Upper lobe of right lung (tissue), 1 donor: ENCODE results near the gene GAS2L1. TPM values are rescaled to one million over a fixed set of nuclear protein-coding genes. Genes with fewer than 3 reads are reported as not detected.

ENCODE experiments used
- ATAC-seq: fragments of 200-7000 bp; cut with Tn5 transposase; one replicate; pipeline ENCODE4 v1.9.1; 2020; ENCODE audit warnings: mild to moderate bottlenecking, moderate library complexity
- DNase-seq: peaks from one replicate; pipeline ENCODE4 v3.0.0-alpha.2; 2020
- H3K27ac ChIP-seq: fragments of 200-600 bp; one replicate; pipeline ENCODE4 v1.8.0; 2022
- H3K27me3 ChIP-seq: fragments of 200-600 bp; one replicate; pipeline ENCODE4 v1.8.0; 2022; ENCODE audit warnings: mild to moderate bottlenecking
- H3K36me3 ChIP-seq: fragments of 200-600 bp; one replicate; pipeline ENCODE4 v1.8.0; 2022
- H3K4me1 ChIP-seq: fragments of 200-600 bp; one replicate; pipeline ENCODE4 v1.8.0; 2022
- H3K4me3 ChIP-seq: fragments of 200-600 bp; one replicate; pipeline ENCODE4 v1.8.0; 2022; ENCODE audit warnings: mild to moderate bottlenecking
- H3K9me3 ChIP-seq: fragments of 200-600 bp; one replicate; pipeline ENCODE4 v1.8.0; 2022
- intact Hi-C: fragments of 100-400 bp; cut with DNase I; formaldehyde crosslinking; loops from one replicate; pipeline ENCODE4 v1.11.0; 2022
- total RNA-seq: library from RNA; stranded (reverse); fragmentation: NEBNext Ultra II Directional; extraction: Animal tissue kit (Norgen Biotek cat#: 25700); gene quantifications from one replicate; pipeline ENCODE4 v1.2.1, GENCODE V29; 2021
- TF ChIP-seq, protein P1 (sequence below): fragments of 200-600 bp; IDR thresholded peaks from one replicate; pipeline ENCODE4 v1.8.0; 2022; ENCODE audit warnings: antibody characterized with exemption
- donor health status: DM: no; HTN: yes; CAD: no; lungs with severe emphysema.

The GAS2L1 gene
- total RNA-seq, 1 donor from 2014 or later, result 27.2 TPM

DNA sequence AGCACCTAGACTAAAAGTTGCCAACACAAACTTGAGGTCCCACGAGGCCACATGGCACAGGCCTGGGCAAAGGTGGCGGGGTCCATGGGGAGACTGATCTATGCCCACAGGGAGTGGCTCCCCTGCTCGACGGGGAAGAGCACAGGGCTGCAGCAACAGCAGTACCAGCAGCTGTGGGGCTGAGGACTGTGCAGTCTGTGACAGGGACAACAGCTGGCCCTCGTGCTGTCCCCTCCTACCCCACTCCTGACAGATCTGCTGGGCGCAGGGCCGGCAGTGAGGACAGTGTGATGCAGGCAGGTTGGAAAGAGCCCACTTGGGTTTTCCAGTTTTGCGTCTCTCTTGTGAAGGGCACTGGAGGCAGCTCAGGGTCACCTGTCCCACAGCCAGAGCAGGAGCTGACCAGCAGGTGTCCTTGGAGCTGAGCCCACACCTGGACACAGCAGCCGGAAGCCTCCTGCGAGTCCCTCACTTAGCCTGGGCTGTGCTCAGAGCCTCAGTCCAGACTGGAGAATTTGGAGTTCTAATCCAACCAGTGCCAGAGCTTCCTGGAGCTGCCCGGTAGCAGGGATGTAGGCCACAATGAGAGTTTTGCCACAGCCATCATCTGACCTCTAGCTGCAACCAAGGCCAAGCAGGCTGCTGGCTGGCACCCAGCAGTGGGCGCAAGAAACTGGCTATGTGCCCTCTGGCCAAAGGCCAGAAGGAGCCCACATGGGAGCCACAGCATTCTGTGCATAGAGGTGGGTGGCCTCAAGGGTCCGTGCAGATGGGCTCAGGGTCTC lies 3.6 kb upstream of the GAS2L1 start:
- Histone ChIP-seq H3K4me1 (peaks cover 17% of the 10 kb centered on the region), H3K27ac (peak overlapping the region; percentile 24), H3K36me3 (peaks cover 33% of the 10 kb centered on the region), H3K9me3 (no peaks in the 10 kb centered on the region), H3K27me3 (no peaks in the 10 kb centered on the region), H3K4me3 (no peak overlapping the region)
- intact Hi-C loops, result no loop called here
- TF ChIP-seq, protein P1, sequence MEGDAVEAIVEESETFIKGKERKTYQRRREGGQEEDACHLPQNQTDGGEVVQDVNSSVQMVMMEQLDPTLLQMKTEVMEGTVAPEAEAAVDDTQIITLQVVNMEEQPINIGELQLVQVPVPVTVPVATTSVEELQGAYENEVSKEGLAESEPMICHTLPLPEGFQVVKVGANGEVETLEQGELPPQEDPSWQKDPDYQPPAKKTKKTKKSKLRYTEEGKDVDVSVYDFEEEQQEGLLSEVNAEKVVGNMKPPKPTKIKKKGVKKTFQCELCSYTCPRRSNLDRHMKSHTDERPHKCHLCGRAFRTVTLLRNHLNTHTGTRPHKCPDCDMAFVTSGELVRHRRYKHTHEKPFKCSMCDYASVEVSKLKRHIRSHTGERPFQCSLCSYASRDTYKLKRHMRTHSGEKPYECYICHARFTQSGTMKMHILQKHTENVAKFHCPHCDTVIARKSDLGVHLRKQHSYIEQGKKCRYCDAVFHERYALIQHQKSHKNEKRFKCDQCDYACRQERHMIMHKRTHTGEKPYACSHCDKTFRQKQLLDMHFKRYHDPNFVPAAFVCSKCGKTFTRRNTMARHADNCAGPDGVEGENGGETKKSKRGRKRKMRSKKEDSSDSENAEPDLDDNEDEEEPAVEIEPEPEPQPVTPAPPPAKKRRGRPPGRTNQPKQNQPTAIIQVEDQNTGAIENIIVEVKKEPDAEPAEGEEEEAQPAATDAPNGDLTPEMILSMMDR, result no peak
- DNase-seq, result no peak
- ATAC-seq, result no peak

DNA sequence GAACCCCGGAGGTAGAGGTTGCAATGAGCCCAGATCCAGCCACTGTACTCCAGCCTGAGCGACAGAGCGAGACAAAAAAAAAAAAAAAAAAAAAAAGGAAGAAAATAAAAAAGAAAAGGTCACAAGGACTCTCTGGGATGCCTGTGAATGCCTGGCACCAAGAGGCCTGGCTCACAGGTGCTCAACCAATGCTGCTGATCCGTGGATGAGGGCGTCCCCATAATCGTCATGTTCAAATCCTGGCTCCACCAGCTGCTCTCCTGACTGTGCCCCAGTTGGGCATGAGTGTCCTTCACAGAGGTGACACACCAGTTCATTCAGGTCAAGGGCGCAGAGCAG lies 645 bp upstream of the GAS2L1 start:
- Histone ChIP-seq H3K4me1 (peaks cover 43% of the 10 kb centered on the region), H3K27me3 (no peaks in the 10 kb centered on the region), H3K27ac (no peak overlapping the region), H3K4me3 (peak overlapping the region; percentile 85), H3K36me3 (peaks cover 3% of the 10 kb centered on the region), H3K9me3 (no peaks in the 10 kb centered on the region)
- DNase-seq, result no peak
- TF ChIP-seq, protein P1, result no peak
- intact Hi-C loops, result no loop called here
- no peak for ATAC-seq

DNA sequence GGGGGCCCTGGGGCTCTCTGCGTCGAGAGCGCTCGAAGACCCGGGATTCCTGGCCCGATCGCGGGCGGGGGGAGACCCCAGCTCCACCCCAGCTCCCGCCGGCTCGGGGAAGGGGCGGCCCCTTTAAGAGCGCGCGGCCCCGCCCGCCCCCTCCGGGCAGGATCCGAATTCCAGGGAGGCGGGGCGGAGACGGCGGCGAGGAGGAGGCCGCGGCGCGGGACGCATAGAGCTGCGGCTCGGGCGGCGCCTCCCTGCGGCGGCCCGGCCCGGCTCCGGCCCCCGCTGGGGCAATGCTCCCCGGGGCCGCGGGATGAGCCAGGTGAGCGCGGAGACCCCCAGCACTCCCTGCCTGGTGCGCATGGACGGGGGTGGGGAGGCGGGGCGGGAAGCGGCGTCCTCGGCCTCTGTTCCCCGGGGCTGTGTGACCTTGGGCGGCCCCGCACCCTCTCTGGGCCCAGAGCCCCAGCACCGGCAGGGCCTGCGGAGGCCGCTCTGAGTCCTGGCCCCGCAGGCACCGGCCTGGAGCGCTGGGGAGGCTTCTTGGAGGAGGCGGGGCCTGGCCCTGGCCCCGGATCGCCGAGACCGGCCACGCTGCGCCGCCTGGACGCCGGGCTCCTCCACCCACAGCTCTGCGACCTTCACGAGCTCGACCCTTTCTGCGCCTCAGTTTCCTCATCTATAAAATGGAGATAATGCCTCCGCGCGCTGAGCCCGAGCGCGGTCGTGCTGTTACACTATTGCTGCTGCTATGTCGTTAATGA lies 565 bp downstream of the GAS2L1 start:
- intact Hi-C loops, result no loop called here
- H3K27me3 ChIP-seq, result no peaks in the 10 kb centered on the region
- ATAC-seq, result peak; percentile 72
- peak overlapping the region; percentile 85 for H3K4me3 ChIP-seq
- peak; percentile 91 for DNase-seq
- H3K36me3 ChIP-seq, result no peaks in the 10 kb centered on the region
- no peaks in the 10 kb centered on the region for H3K9me3 ChIP-seq
- peaks cover 52% of the 10 kb centered on the region for H3K4me1 ChIP-seq
- H3K27ac ChIP-seq, result peak overlapping the region; percentile 87
- TF ChIP-seq, protein P1, result no peak

DNA sequence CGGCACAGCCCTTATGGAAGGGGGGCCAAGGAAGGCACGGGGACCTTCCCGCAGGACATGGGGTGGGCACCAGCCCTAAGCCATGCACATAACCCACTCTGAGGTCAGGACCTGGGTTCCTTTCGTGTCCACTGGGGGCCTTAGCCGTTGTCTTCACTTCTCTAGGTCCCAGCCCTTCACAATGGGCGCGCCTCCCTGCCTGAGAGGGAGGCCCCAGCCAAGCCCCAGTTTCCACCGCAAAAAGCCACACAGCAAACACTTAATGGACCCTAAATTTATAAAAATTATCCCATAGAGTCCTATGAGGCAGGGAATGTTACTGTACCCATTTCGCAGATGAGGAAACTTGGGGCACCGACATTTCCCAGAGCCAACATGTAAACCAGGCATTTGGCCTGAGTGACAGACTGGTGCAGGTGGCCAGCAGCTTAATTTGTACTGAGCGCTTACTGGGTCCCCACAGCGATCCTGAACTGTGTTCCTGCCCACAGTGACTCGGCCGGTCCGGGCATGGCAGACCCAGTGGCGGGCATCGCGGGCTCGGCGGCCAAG lies 1.2 kb downstream of the GAS2L1 start:
- Histone ChIP-seq H3K4me1 (peaks cover 47% of the 10 kb centered on the region), H3K9me3 (no peaks in the 10 kb centered on the region), H3K27me3 (no peaks in the 10 kb centered on the region), H3K27ac (peak overlapping the region; percentile 87), H3K4me3 (peak overlapping the region; percentile 85), H3K36me3 (no peaks in the 10 kb centered on the region)
- intact Hi-C loops, result no loop called here
- DNase-seq, result no peak
- ATAC-seq, result no peak
- TF ChIP-seq, protein P1, result no peak

DNA sequence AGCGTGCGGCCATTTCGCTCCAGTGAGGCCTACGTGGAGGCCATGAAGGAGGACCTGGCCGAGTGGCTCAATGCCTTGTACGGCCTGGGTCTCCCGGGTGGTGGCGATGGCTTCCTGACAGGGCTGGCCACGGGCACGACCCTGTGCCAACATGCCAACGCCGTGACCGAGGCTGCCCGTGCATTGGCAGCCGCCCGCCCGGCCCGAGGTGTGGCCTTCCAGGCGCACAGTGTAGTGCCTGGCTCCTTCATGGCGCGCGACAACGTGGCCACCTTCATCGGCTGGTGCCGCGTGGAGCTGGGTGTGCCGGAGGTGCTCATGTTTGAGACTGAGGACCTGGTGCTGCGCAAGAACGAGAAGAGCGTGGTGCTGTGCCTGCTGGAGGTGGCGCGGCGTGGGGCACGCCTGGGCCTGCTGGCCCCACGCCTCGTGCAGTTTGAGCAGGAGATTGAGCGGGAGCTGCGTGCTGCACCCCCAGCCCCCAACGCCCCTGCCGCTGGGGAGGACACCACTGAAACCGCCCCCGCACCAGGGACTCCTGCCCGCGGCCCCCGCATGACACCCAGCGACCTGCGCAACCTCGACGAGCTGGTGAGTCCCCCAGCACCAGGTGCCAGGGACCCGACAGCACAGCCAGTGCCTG lies 1.8 kb downstream of the GAS2L1 start:
- peak overlapping the region; percentile 71 for H3K27ac ChIP-seq
- no peaks in the 10 kb centered on the region for H3K27me3 ChIP-seq
- peaks cover 44% of the 10 kb centered on the region for H3K4me1 ChIP-seq
- no peaks in the 10 kb centered on the region for H3K9me3 ChIP-seq
- intact Hi-C loops, result no loop called here
- DNase-seq (no peak), ATAC-seq (no peak)
- H3K4me3 ChIP-seq, result peak overlapping the region; percentile 85
- no peaks in the 10 kb centered on the region for H3K36me3 ChIP-seq
- TF ChIP-seq, protein P1, result no peak
